ENCODE results near the gene CSHL1.

The CSHL1 gene

GRCh38 chr17:63954402-63955063, 43.5 kb upstream of the CSHL1 start:
- Mint-ChIP-seq H3K27me3 (ENCODE audit: low read depth) (peaks cover under 1% of the 10 kb centered on the region), H3K36me3 (ENCODE audit: low read depth) (no peaks in the 10 kb centered on the region), H3K27ac (no peak overlapping the region), H3K4me3 (no peak overlapping the region), H3K4me1 (peaks cover 7% of the 10 kb centered on the region), H3K9me3 (no peaks in the 10 kb centered on the region)
- no peak for TF ChIP-seq CTCF (IDR thresholded peaks at IDR 0.05; ENCODE audit: unreplicated experiment in 3 of 3)

- no peak overlapping the region for H3K27ac Mint-ChIP-seq
- no peak overlapping the region for H3K4me3 Mint-ChIP-seq
- H3K9me3 Mint-ChIP-seq: no peaks in the 10 kb centered on the region
- no peaks in the 10 kb centered on the region for H3K27me3 Mint-ChIP-seq (ENCODE audit: low read depth)
- H3K4me1 Mint-ChIP-seq: peaks cover 9% of the 10 kb centered on the region
- TF ChIP-seq CTCF (IDR thresholded peaks at IDR 0.05; ENCODE audit: unreplicated experiment in 3 of 3): peak; percentile 18 to 42 (median 28)
- H3K36me3 Mint-ChIP-seq (ENCODE audit: low read depth): no peaks in the 10 kb centered on the region
Observed at GRCh38 chr17:63950940-63951907, 40.2 kb upstream of the CSHL1 start.

- no peak overlapping the region for H3K27ac Mint-ChIP-seq
- H3K9me3 Mint-ChIP-seq: no peaks in the 10 kb centered on the region
- H3K4me3 Mint-ChIP-seq: no peak overlapping the region
- no peaks in the 10 kb centered on the region for H3K36me3 Mint-ChIP-seq (ENCODE audit: low read depth)
- H3K27me3 Mint-ChIP-seq (ENCODE audit: low read depth): no peaks in the 10 kb centered on the region
- TF ChIP-seq CTCF (IDR thresholded peaks at IDR 0.05; ENCODE audit: unreplicated experiment in 3 of 3): no peak
- peaks cover 9% of the 10 kb centered on the region for H3K4me1 Mint-ChIP-seq
Observed at GRCh38 chr17:63949576-63950250, 38.7 kb upstream of the CSHL1 start.

- no peak for TF ChIP-seq CTCF (IDR thresholded peaks at IDR 0.05; ENCODE audit: unreplicated experiment in 3 of 3)
- Mint-ChIP-seq H3K9me3 (no peaks in the 10 kb centered on the region), H3K4me1 (peaks cover 4% of the 10 kb centered on the region), H3K27me3 (ENCODE audit: low read depth) (no peaks in the 10 kb centered on the region), H3K36me3 (ENCODE audit: low read depth) (no peaks in the 10 kb centered on the region), H3K4me3 (no peak overlapping the region), H3K27ac (no peak overlapping the region)
Observed at GRCh38 chr17:63948521-63948920, 37.5 kb upstream of the CSHL1 start.

GRCh38 chr17:63947711-63948330, 36.8 kb upstream of the CSHL1 start:
- Mint-ChIP-seq H3K27me3 (ENCODE audit: low read depth) (no peaks in the 10 kb centered on the region), H3K36me3 (ENCODE audit: low read depth) (no peaks in the 10 kb centered on the region), H3K4me1 (peaks cover 4% of the 10 kb centered on the region), H3K27ac (no peak overlapping the region), H3K4me3 (no peak overlapping the region), H3K9me3 (no peaks in the 10 kb centered on the region)
- no peak for TF ChIP-seq CTCF (IDR thresholded peaks at IDR 0.05; ENCODE audit: unreplicated experiment in 3 of 3)

All from nephron (organoid).